Naive B cell (primary cell): ENCODE data around the gene LPAR1. TPM values are rescaled to one million over a fixed set of nuclear protein-coding genes. Genes with fewer than 3 reads are reported as not detected.
"Not testable (repeated sequence)": the region's sequence is repeated elsewhere in the genome, so short reads cannot be mapped to it uniquely, and the experiment has no call there.

Source experiments
- ATAC-seq, 2 donors: fragments of 150-1000 bp; cut with Tn5 transposase; 2 replicates each; pipeline ENCODE4 v1.10.0; 2021; ENCODE audit warnings: low read depth in 2 of 2, mild to moderate bottlenecking in 2 of 2, moderate library complexity in 2 of 2
- DNase-seq: peaks from one replicate; pipeline ENCODE4 v3.0.0; 2022
- H3K27ac Mint-ChIP-seq, 6 donors: one replicate each; pipeline ENCODE4 v1.8.0; 2020 to 2022; ENCODE audit warnings: mild to moderate bottlenecking in 6 of 6, mixed read lengths in 6 of 6, moderate library complexity in 5 of 6, inconsistent platforms in 2 of 6
- H3K27me3 Mint-ChIP-seq, 3 donors: one replicate each; pipeline ENCODE4 v1.8.0; 2021 to 2022; ENCODE audit warnings: mixed read lengths in 3 of 3, mild to moderate bottlenecking in 1 of 3
- H3K36me3 Mint-ChIP-seq, 2 donors: one replicate each; pipeline ENCODE4 v1.8.0; 2020 to 2022; ENCODE audit warnings: mixed read lengths in 2 of 2, inconsistent platforms in 1 of 2, mild to moderate bottlenecking in 1 of 2
- H3K4me1 Mint-ChIP-seq, 3 donors: one replicate each; pipeline ENCODE4 v1.8.0; 2020 to 2022; ENCODE audit warnings: mixed read lengths in 3 of 3, inconsistent platforms in 1 of 3, mild to moderate bottlenecking in 1 of 3, moderate library complexity in 1 of 3
- H3K4me3 Mint-ChIP-seq, 8 donors: one replicate each; pipeline ENCODE4 v1.8.0; 2020 to 2022; ENCODE audit warnings: mild to moderate bottlenecking in 8 of 8, mixed read lengths in 8 of 8, moderate library complexity in 8 of 8, inconsistent platforms in 2 of 8
- H3K9me3 Mint-ChIP-seq, 7 donors: one replicate each; pipeline ENCODE4 v1.8.0; 2020 to 2022; ENCODE audit warnings: mixed read lengths in 7 of 7, mild to moderate bottlenecking in 5 of 7, inconsistent platforms in 2 of 7, moderate library complexity in 1 of 7
- polyA plus RNA-seq, 6 donors: library from polyadenylated mRNA; unstranded; fragments of 300-500 nt; fragmentation: Illumina TruSeq; gene quantifications; one replicate each; pipeline ENCODE4 v1.2.3, GENCODE V29; 2021; ENCODE audit warnings: low read depth in 6 of 6

LPAR1 gene
- polyA plus RNA-seq, 6 donors from 2014 or later = not detected

DNA sequence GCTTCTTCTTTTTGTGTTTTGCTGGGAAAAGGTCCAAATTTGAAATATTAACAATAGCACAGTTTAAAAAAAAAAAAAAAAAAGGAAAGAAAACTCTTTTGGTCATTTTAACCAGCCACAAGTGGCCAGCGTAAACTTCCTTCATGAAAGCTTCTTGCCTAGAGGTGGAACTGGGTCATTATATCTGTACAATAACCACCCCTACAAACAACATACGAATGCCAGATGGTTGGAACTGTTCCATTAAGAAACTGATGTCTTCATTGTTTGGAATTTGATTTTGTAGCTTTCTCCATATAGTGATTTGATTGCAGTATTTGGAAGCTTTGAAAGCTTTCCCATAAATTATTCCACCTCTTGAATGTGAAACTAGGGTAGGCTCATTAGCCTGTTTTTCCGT is 18.3 kb upstream of the LPAR1 start:
- Mint-ChIP-seq H3K36me3 (peaks cover 0 to 8% of the 10 kb centered on the region in 2 donors), H3K27me3 (peaks cover 0 to 11% (median 7%) of the 10 kb centered on the region in 3 donors), H3K9me3 (peaks cover 0 to 13% (median 0%) of the 10 kb centered on the region in 7 donors), H3K4me3 (no peak overlapping the region), H3K4me1 (no peaks in the 10 kb centered on the region), H3K27ac (no peak overlapping the region)
- DNase-seq (no peak), ATAC-seq (no peak)

DNA sequence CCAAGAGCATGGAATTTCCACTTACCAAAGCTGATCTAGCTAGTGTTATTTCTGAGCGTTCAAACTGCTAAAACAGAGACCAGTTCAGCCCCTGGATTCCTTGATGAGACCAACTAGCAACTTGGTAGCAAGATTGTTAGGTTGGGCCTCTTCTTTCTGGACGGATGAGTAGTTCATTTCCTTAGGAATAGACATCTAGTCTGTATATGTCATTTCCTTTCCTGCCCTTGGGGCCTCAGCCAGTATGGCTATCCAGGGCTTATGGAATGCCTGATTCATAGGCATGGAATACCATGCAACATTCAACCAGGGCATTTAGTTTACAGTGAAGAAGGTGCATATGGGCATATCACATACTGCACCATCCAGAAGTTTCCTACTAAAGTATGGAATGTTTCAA is 14.5 kb upstream of the LPAR1 start:
- H3K4me3 Mint-ChIP-seq = no peak overlapping the region
- no peak overlapping the region for H3K27ac Mint-ChIP-seq
- H3K36me3 Mint-ChIP-seq = no peaks in the 10 kb centered on the region
- H3K9me3 Mint-ChIP-seq = peaks cover 0 to 3% (median 0%) of the 10 kb centered on the region in 7 donors
- no peak for DNase-seq
- peaks cover 0 to 3% (median 0%) of the 10 kb centered on the region in 3 donors for H3K27me3 Mint-ChIP-seq
- ATAC-seq = no peak
- H3K4me1 Mint-ChIP-seq = no peaks in the 10 kb centered on the region

- DNase-seq (no peak), ATAC-seq (no peak)
- Mint-ChIP-seq H3K27me3 (peaks cover 0 to 4% (median 0%) of the 10 kb centered on the region in 3 donors), H3K4me3 (no peak overlapping the region), H3K4me1 (no peaks in the 10 kb centered on the region), H3K36me3 (no peaks in the 10 kb centered on the region), H3K9me3 (peaks cover 0 to 14% (median 2%) of the 10 kb centered on the region in 7 donors), H3K27ac (no peak overlapping the region)
Observed at GRCh38 chr9:111051400-111051799, 13.1 kb upstream of the LPAR1 start.

GRCh38 chr9:111050819-111051218 is 12.5 kb upstream of the LPAR1 start:
- no peak for DNase-seq
- Mint-ChIP-seq H3K27me3 (peaks cover 0 to 4% (median 0%) of the 10 kb centered on the region in 3 donors), H3K36me3 (no peaks in the 10 kb centered on the region), H3K27ac (no peak overlapping the region), H3K4me3 (no peak overlapping the region), H3K9me3 (peaks cover 0 to 15% (median 2%) of the 10 kb centered on the region in 7 donors), H3K4me1 (no peaks in the 10 kb centered on the region)
- no peak for ATAC-seq

DNA sequence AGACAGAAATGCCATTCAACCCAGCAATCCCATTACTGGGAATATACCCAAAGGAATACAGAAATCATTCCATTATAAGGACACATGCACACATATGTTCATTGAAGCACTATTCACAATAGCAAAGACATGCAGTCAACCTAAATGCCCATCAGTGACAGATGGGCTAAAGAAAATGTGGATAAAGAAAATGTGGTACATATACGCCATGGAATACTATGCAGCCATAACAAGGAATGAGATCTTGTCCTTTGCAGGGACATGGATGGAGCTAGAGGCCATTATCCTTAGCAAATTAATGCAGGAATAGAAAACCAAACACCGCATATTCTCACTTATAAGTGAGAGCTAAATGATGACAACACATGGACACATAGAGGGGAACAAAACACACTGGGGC is 9.0 kb upstream of the LPAR1 start:
- not testable (repeated sequence) for DNase-seq, H3K36me3 Mint-ChIP-seq, H3K4me3 Mint-ChIP-seq, H3K4me1 Mint-ChIP-seq, ATAC-seq, H3K27me3 Mint-ChIP-seq
- Mint-ChIP-seq H3K9me3 (peaks cover 0 to 24% (median 4%) of the 10 kb centered on the region in 7 donors), H3K27ac (peak overlapping the region in 1 of 6 donors; percentile 19)

- Mint-ChIP-seq H3K4me3 (no peak overlapping the region), H3K4me1 (peaks cover 10 to 15% (median 14%) of the 10 kb centered on the region in 3 donors), H3K9me3 (peaks cover 0 to 15% (median 4%) of the 10 kb centered on the region in 7 donors), H3K27ac (no peak overlapping the region), H3K36me3 (peaks cover 0 to 7% of the 10 kb centered on the region in 2 donors), H3K27me3 (peaks cover 18 to 24% (median 19%) of the 10 kb centered on the region in 3 donors)
- ATAC-seq (no peak), DNase-seq (no peak)
Observed at GRCh38 chr9:111041902-111042301, 3.6 kb upstream of the LPAR1 start.

DNA sequence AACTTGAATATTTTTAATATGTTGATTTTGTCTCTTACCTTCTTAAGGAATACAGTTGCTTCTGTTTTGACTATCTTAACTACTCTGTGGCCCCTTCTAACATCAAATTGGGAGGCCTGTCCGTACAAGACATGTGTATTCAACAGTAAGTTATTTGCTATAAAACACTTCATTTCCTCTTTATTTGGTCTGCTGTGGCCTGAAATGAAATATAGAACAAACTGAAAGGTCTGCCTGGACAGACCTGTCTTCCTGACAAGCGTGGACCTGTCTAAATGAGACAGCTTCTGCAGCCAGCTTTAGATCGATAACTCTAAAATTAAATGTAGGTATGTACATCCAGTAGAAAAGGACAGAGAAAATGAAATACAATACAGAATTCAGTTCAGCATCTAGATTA is 2.2 kb upstream of the LPAR1 start:
- Mint-ChIP-seq H3K9me3 (peaks cover 0 to 8% (median 2%) of the 10 kb centered on the region in 7 donors), H3K4me1 (peaks cover 16 to 23% (median 21%) of the 10 kb centered on the region in 3 donors), H3K27me3 (peaks cover 32 to 38% (median 33%) of the 10 kb centered on the region in 3 donors), H3K4me3 (no peak overlapping the region), H3K27ac (peak overlapping the region in 1 of 6 donors; percentile 2), H3K36me3 (peaks cover 0 to 7% of the 10 kb centered on the region in 2 donors)
- ATAC-seq = no peak
- no peak for DNase-seq

- peaks cover 16 to 23% (median 21%) of the 10 kb centered on the region in 3 donors for H3K4me1 Mint-ChIP-seq
- no peak overlapping the region for H3K27ac Mint-ChIP-seq
- DNase-seq (no peak), ATAC-seq (no peak)
- peaks cover 0 to 7% of the 10 kb centered on the region in 2 donors for H3K36me3 Mint-ChIP-seq
- H3K9me3 Mint-ChIP-seq = peaks cover 0 to 2% (median 0%) of the 10 kb centered on the region in 7 donors
- H3K27me3 Mint-ChIP-seq = peaks cover 43 to 50% (median 43%) of the 10 kb centered on the region in 3 donors
- H3K4me3 Mint-ChIP-seq = peak overlapping the region in 7 of 8 donors; percentile 65 to 88 (median 82)
Observed at GRCh38 chr9:111039231-111039906, 1.1 kb upstream of the LPAR1 start.

DNA sequence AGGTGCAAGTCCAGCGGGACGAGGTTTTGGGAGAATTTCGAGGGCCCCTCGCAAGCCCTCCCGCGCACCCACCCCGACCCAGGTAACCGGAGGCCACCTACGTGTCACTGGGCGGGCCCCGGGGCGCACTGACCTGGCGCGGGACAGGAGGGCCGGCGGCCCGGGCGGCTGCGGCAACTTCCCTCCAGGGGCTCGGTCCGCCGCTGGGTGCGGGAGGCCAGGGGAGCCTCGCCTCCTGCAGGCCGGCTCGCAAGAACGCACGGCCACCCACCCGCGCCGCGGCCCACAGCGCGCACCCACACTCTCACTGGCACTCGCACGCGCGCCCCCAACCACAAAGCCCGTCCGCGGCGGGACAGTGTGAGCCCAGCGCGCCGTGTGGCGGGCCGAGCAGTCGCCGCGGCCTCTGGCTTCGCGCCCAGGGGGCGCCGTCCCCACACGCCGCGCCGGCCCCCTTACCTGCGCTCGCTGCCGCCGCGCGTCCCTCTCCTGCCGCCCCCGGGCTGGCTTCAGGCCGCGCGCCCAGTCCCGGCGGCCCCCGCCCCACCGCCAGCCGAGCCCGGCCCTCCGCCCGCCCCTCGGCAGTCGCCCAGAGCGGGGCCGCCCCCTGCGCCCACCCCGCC is 451 bp downstream of the LPAR1 start:
- Mint-ChIP-seq H3K27me3 (peaks cover 48 to 56% (median 51%) of the 10 kb centered on the region in 3 donors), H3K4me1 (peaks cover 16 to 23% (median 21%) of the 10 kb centered on the region in 3 donors), H3K9me3 (peaks cover 0 to 2% (median 0%) of the 10 kb centered on the region in 7 donors), H3K27ac (no peak overlapping the region), H3K4me3 (peak overlapping the region in 7 of 8 donors; percentile 10 to 83 (median 62)), H3K36me3 (peaks cover 0 to 7% of the 10 kb centered on the region in 2 donors)
- no peak for ATAC-seq
- no peak for DNase-seq

DNA sequence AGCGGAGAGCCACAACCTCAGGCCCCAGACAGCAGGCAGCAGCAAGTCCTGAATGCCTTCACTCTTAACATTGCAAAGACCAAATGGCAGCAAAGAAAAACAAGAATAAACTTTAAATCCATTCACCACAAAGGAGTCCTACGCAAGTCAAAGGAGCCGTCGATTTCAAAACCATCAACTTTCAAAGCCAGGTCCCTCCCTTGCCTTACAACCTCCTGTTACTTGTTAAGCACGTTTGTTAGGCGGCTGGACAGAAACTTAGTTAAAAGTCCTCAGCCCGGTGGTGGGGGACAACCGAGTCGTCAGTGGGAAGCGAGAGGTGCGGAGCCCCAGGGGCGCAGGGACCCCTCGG is 938 bp downstream of the LPAR1 start:
- Mint-ChIP-seq H3K4me3 (peak overlapping the region; percentile 10 to 83 (median 62)), H3K4me1 (peaks cover 16 to 23% (median 21%) of the 10 kb centered on the region in 3 donors), H3K27ac (no peak overlapping the region), H3K27me3 (peaks cover 48 to 58% (median 53%) of the 10 kb centered on the region in 3 donors), H3K9me3 (peaks cover 0 to 2% (median 0%) of the 10 kb centered on the region in 7 donors), H3K36me3 (peaks cover 0 to 7% of the 10 kb centered on the region in 2 donors)
- ATAC-seq (no peak), DNase-seq (no peak)

GRCh38 chr9:111036946-111037345 is 1.3 kb downstream of the LPAR1 start:
- Mint-ChIP-seq H3K4me3 (peak overlapping the region; percentile 10 to 83 (median 62)), H3K9me3 (peaks cover 0 to 2% (median 0%) of the 10 kb centered on the region in 7 donors), H3K27me3 (peaks cover 49 to 62% (median 57%) of the 10 kb centered on the region in 3 donors), H3K4me1 (peaks cover 16 to 23% (median 21%) of the 10 kb centered on the region in 3 donors), H3K27ac (no peak overlapping the region), H3K36me3 (peaks cover 0 to 7% of the 10 kb centered on the region in 2 donors)
- no peak for DNase-seq
- no peak for ATAC-seq

GRCh38 chr9:111036429-111036789 is 1.9 kb downstream of the LPAR1 start:
- no peak overlapping the region for H3K4me3 Mint-ChIP-seq
- DNase-seq = no peak
- H3K4me1 Mint-ChIP-seq = peaks cover 16 to 23% (median 21%) of the 10 kb centered on the region in 3 donors
- no peak overlapping the region for H3K27ac Mint-ChIP-seq
- H3K9me3 Mint-ChIP-seq = peaks cover 0 to 2% (median 0%) of the 10 kb centered on the region in 7 donors
- no peak for ATAC-seq
- peaks cover 0 to 7% of the 10 kb centered on the region in 2 donors for H3K36me3 Mint-ChIP-seq
- peaks cover 52 to 63% (median 59%) of the 10 kb centered on the region in 3 donors for H3K27me3 Mint-ChIP-seq

GRCh38 chr9:111035543-111036428 is 2.5 kb downstream of the LPAR1 start:
- Mint-ChIP-seq H3K36me3 (peaks cover 0 to 7% of the 10 kb centered on the region in 2 donors), H3K27me3 (peaks cover 53 to 63% (median 59%) of the 10 kb centered on the region in 3 donors), H3K4me3 (peak overlapping the region in 3 of 8 donors; percentile 38 to 65 (median 63)), H3K4me1 (peaks cover 16 to 23% (median 21%) of the 10 kb centered on the region in 3 donors), H3K27ac (no peak overlapping the region), H3K9me3 (peaks cover 0 to 2% (median 0%) of the 10 kb centered on the region in 7 donors)
- ATAC-seq (no peak), DNase-seq (no peak)
